Esophagus squamous epithelium (tissue), 5 donors: Measurements from ENCODE around the gene DUS1L. TPM values are rescaled to one million over a fixed set of nuclear protein-coding genes. Genes with fewer than 3 reads are reported as not detected.

Experiments used
- DNase-seq: peaks from one replicate; lab custom pipeline; 2025; lab: John Stamatoyannopoulos, UW
- H3K27ac ChIP-seq, 4 donors: fragments of 200-600 bp; sonication (generic); one replicate each; pipeline ENCODE4 v1.5.1; 2016 to 2019; ENCODE audit warnings: mild to moderate bottlenecking in 1 of 4
- H3K27me3 ChIP-seq, 4 donors: fragments of 200-600 bp; sonication (generic); 1 replicate in 3 of 4; 2 replicates in 1 of 4; pipeline versions ENCODE4 v1.5.1 to v1.6.0; 2017 to 2021; ENCODE audit warnings: antibody characterized with exemption in 1 of 4
- H3K36me3 ChIP-seq, 3 donors: fragments of 200-600 bp; sonication (generic); one replicate each; pipeline ENCODE4 v1.5.1; 2016 to 2019
- H3K4me1 ChIP-seq, 3 donors: fragments of 200-600 bp; sonication (generic); one replicate each; pipeline ENCODE4 v1.5.1; 2017 to 2019
- H3K4me3 ChIP-seq, 4 donors: fragments of 200-600 bp; sonication (generic); 1 replicate in 3 of 4; 2 replicates in 1 of 4; pipeline ENCODE4 v1.5.1; 2016 to 2019; ENCODE audit warnings: mild to moderate bottlenecking in 2 of 4, moderate library complexity in 1 of 4
- H3K9me3 ChIP-seq, 3 donors: fragments of 200-600 bp; sonication (generic); one replicate each; pipeline ENCODE4 v1.5.1; 2016 to 2019
- POLR2A ChIP-seq, 4 donors: fragments of 450-650 bp; IDR thresholded peaks; one replicate each; pipeline ENCODE4 v1.6.1; 2017; ENCODE audit warnings: antibody characterized with exemption in 4 of 4, mild to moderate bottlenecking in 4 of 4, moderate library complexity in 3 of 4
- WGBS, 2 donors: methylation state at CpG; one replicate each; pipeline ENCODE4 v1.1.5; 2018; 5-methylcytosine and 5-hydroxymethylcytosine counted together
- intact Hi-C: fragments of 100-400 bp; cut with DNase I; formaldehyde crosslinking; loops from one replicate; pipeline ENCODE4 v1.15.0; 2022
- total RNA-seq, 4 donors: library from RNA; depleted of rRNA; stranded (reverse); fragments of >200 nt; gene quantifications; one replicate each; pipeline ENCODE4 v1.1.0, GENCODE V29; 2016
- TF ChIP-seq, protein P1 (sequence below), 6 experiments: fragments of 450-650 bp in 4 of 6; fragments of 200-600 bp in 2 of 6; sonication (generic) in 2 of 6; IDR thresholded peaks; one replicate each; pipeline ENCODE4 v1.5.1; 2016 to 2019; ENCODE audit warnings: antibody characterized with exemption in 6 of 6, mild to moderate bottlenecking in 4 of 6, moderate library complexity in 4 of 6
- donor health status: DM: yes; HTN: yes; CAD: no.

The DUS1L gene
- total RNA-seq, 4 donors from 2014 or later, result 53.3 to 125 (median 105) TPM

DNA sequence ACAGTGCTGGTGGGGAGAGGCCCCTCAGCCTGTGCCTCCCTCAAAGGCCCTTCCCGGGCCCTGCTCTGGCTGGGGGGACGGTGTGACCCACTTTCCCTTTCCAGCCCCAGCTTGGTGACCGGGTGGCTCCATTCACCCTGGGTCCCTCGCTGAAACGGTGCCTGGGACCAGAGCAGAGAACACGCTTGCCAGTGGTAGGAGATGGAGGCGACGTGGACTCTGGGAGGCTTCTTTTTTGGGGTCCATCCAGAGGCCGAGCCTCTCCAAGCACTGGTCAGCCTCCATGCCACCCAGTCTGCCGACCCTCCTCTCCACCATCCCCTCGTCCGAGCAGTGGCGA is 50.7 kb downstream of the DUS1L start:
- Histone ChIP-seq H3K9me3 (no peaks in the 10 kb centered on the region), H3K4me3 (no peak overlapping the region), H3K4me1 (peaks cover 6 to 43% (median 9%) of the 10 kb centered on the region in 3 donors), H3K36me3 (peaks cover 0 to 44% (median 4%) of the 10 kb centered on the region in 3 donors), H3K27ac (no peak overlapping the region), H3K27me3 (no peaks in the 10 kb centered on the region)
- no peak for DNase-seq
- intact Hi-C loops, result no loop called here
- WGBS, 2 donors, result 88 to 94% methylated on average over 3 to 4 of the region's 13 CpGs
- TF ChIP-seq, protein P1, sequence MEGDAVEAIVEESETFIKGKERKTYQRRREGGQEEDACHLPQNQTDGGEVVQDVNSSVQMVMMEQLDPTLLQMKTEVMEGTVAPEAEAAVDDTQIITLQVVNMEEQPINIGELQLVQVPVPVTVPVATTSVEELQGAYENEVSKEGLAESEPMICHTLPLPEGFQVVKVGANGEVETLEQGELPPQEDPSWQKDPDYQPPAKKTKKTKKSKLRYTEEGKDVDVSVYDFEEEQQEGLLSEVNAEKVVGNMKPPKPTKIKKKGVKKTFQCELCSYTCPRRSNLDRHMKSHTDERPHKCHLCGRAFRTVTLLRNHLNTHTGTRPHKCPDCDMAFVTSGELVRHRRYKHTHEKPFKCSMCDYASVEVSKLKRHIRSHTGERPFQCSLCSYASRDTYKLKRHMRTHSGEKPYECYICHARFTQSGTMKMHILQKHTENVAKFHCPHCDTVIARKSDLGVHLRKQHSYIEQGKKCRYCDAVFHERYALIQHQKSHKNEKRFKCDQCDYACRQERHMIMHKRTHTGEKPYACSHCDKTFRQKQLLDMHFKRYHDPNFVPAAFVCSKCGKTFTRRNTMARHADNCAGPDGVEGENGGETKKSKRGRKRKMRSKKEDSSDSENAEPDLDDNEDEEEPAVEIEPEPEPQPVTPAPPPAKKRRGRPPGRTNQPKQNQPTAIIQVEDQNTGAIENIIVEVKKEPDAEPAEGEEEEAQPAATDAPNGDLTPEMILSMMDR (IDR thresholded peaks at IDR 0.05), result no peak
- no peak for TF ChIP-seq POLR2A (IDR thresholded peaks at IDR 0.05)

GRCh38 chr17:82014432-82014831 is 51.2 kb downstream of the DUS1L start:
- WGBS, 2 donors, result 89% methylated on average over 5 of the region's 23 CpGs; no CpG with 5 or more reads in 1 of the 2 donors
- no peaks in the 10 kb centered on the region for H3K9me3 ChIP-seq
- H3K27ac ChIP-seq, result no peak overlapping the region
- no peak for DNase-seq
- TF ChIP-seq, protein P1 (IDR thresholded peaks at IDR 0.05), result peak in 2 of 6 experiments; percentile 25 to 48
- no peak for TF ChIP-seq POLR2A (IDR thresholded peaks at IDR 0.05)
- no peaks in the 10 kb centered on the region for H3K27me3 ChIP-seq
- H3K4me1 ChIP-seq, result peaks cover 6 to 38% (median 9%) of the 10 kb centered on the region in 3 donors
- peaks cover 0 to 49% (median 4%) of the 10 kb centered on the region in 3 donors for H3K36me3 ChIP-seq
- intact Hi-C loops, result no loop called here
- no peak overlapping the region for H3K4me3 ChIP-seq

DNA sequence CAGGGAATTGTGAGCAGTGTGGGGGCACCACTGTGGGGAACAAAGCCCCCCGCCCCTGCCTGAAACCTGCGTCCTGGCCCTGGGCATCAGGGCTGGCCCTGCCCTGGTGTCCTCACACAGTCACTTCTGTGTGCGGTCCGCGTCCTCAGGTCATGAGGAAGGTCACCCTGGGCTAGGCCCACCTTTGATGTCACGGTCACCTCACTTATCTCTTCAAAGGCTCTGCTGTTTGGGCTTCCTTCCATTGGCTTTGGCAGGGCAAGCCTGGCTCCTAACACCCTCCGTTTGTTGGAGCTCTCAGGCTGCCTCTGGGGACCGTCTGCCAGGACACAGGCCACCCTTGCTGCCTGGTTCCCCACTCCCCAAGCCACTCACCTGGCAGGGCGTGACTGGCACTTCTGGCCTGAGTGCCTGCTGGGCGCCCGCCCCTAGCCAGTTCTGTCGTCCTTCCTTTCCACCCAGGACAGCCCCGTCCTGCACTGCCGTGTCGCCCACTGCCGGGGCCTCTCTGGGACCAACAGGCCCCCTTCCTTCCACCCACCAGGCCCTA is 51.8 kb downstream of the DUS1L start:
- Histone ChIP-seq H3K4me1 (peaks cover 6 to 35% (median 9%) of the 10 kb centered on the region in 3 donors), H3K4me3 (no peak overlapping the region), H3K27ac (peak overlapping the region in 2 of 4 donors; percentile 34 to 61), H3K27me3 (no peaks in the 10 kb centered on the region), H3K9me3 (no peaks in the 10 kb centered on the region), H3K36me3 (peaks cover 0 to 50% (median 4%) of the 10 kb centered on the region in 3 donors)
- intact Hi-C loops, result no loop called here
- 88 to 90% methylated on average over 12 of the region's 16 CpGs for WGBS, 2 donors
- TF ChIP-seq, protein P1 (IDR thresholded peaks at IDR 0.05), result no peak
- TF ChIP-seq POLR2A (IDR thresholded peaks at IDR 0.05), result no peak
- DNase-seq, result no peak

DNA sequence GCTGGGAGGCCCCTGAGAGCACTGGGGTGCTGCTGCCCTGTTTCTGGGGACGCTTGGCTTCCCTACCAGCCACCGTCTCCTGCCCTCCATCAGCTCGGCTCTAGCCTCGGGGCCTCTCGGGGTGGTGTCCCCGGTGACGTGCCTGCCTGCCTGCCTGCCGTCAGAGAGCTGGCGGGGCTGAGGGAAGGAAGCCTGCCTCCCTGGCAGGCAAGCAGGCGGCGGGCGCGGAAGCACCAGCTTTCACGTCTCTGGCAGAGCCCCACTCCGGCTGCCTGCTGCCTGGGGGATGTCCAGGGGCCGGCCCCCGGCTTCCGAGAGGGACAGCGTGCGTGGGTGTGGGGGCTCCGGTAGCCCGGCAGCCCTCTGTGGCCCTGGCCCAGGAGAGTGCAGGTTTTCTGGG is 52.3 kb downstream of the DUS1L start:
- Histone ChIP-seq H3K9me3 (no peaks in the 10 kb centered on the region), H3K27ac (peak overlapping the region in 3 of 4 donors; percentile 34 to 61 (median 34)), H3K4me3 (no peak overlapping the region), H3K27me3 (no peaks in the 10 kb centered on the region), H3K36me3 (peaks cover 0 to 46% (median 4%) of the 10 kb centered on the region in 3 donors), H3K4me1 (peaks cover 6 to 35% (median 9%) of the 10 kb centered on the region in 3 donors)
- intact Hi-C loops, result no loop called here
- 80% methylated on average over 2 of the region's 22 CpGs; no CpG with 5 or more reads in 1 of the 2 donors for WGBS, 2 donors
- DNase-seq, result no peak
- TF ChIP-seq, protein P1 (IDR thresholded peaks at IDR 0.05), result no peak

GRCh38 chr17:82012640-82013295 is 52.8 kb downstream of the DUS1L start:
- Histone ChIP-seq H3K4me3 (no peak overlapping the region), H3K27me3 (no peaks in the 10 kb centered on the region), H3K36me3 (peaks cover 0 to 40% (median 0%) of the 10 kb centered on the region in 3 donors), H3K9me3 (no peaks in the 10 kb centered on the region), H3K27ac (peak overlapping the region in 3 of 4 donors; percentile 34 to 61 (median 34)), H3K4me1 (peaks cover 6 to 35% (median 9%) of the 10 kb centered on the region in 3 donors)
- intact Hi-C loops, result no loop called here
- no peak for DNase-seq
- 45 to 60% methylated on average over 3 to 7 of the region's 19 CpGs for WGBS, 2 donors
- TF ChIP-seq POLR2A (IDR thresholded peaks at IDR 0.05), result no peak
- TF ChIP-seq, protein P1 (IDR thresholded peaks at IDR 0.05), result no peak
